Left lung (tissue), 10 donors: ENCODE data around the gene EFTUD2. TPM values are rescaled to one million over a fixed set of nuclear protein-coding genes. Genes with fewer than 3 reads are reported as not detected.

Source experiments
- ATAC-seq: fragments of 200-7000 bp; cut with Tn5 transposase; one replicate; pipeline ENCODE4 v1.9.1; 2020; ENCODE audit warnings: moderate library complexity
- DNase-seq, 4 donors: peaks; one replicate each; pipeline ENCODE4 v3.0.0-alpha.2; 2013 to 2020
- H3K27ac ChIP-seq, 2 donors: fragments of 200-600 bp; sonication (generic) in 1 of 2; one replicate each; pipeline versions ENCODE4 v1.5.0 to v1.8.0; 2020 to 2021
- H3K27me3 ChIP-seq, 2 donors: fragments of 200-600 bp; sonication (generic) in 1 of 2; one replicate each; pipeline versions ENCODE4 v1.5.0 to v1.8.0; 2020 to 2021
- H3K36me3 ChIP-seq, 2 donors: fragments of 200-600 bp; sonication (generic) in 1 of 2; one replicate each; pipeline versions ENCODE4 v1.5.0 to v1.8.0; 2020 to 2021
- H3K4me1 ChIP-seq, 2 donors: fragments of 200-600 bp; one replicate each; pipeline ENCODE4 v1.8.0; 2021
- H3K4me3 ChIP-seq, 2 donors: fragments of 200-600 bp; sonication (generic) in 1 of 2; one replicate each; pipeline versions ENCODE4 v1.5.0 to v1.8.0; 2020 to 2021; ENCODE audit warnings: mild to moderate bottlenecking in 1 of 2
- H3K9me3 ChIP-seq, 2 donors: fragments of 200-600 bp; sonication (generic) in 1 of 2; one replicate each; pipeline versions ENCODE4 v1.5.0 to v1.8.0; 2020 to 2021
- intact Hi-C, 2 donors: fragments of 100-400 bp; cut with DNase I; formaldehyde crosslinking; loops; one replicate each; pipeline versions ENCODE4 v1.11.2 to v1.14.2; 2022
- polyA plus RNA-seq, 6 donors: library from polyadenylated mRNA; unstranded; fragments of 120-200 nt; gene quantifications; one replicate each; pipeline ENCODE4 v1.2.1, GENCODE V29; 2013; ENCODE audit not compliant: insufficient read length in 6 of 6
- total RNA-seq, 2 donors: library from RNA; stranded (reverse); fragmentation: NEBNext Ultra II Directional; extraction: Animal tissue kit (Norgen Biotek cat#: 25700); gene quantifications; one replicate each; pipeline ENCODE4 v1.2.1, GENCODE V29; 2021
- TF ChIP-seq, protein P1 (sequence below), 2 donors: fragments of 200-600 bp; sonication (generic) in 1 of 2; IDR thresholded peaks; one replicate each; pipeline versions ENCODE4 v1.5.0 to v1.8.0; 2021; ENCODE audit warnings: antibody characterized with exemption in 2 of 2
- donor health status: DM: no; HTN: yes; CAD: no.
- donor health status: DM: no; HTN: no; CAD: no.

Gene EFTUD2
- total and polyA plus RNA-seq, 8 donors = 83.4 to 112 (median 95.1) TPM

GRCh38 chr17:44887971-44888954, 11.0 kb downstream of the EFTUD2 start:
- TF ChIP-seq, protein P1, sequence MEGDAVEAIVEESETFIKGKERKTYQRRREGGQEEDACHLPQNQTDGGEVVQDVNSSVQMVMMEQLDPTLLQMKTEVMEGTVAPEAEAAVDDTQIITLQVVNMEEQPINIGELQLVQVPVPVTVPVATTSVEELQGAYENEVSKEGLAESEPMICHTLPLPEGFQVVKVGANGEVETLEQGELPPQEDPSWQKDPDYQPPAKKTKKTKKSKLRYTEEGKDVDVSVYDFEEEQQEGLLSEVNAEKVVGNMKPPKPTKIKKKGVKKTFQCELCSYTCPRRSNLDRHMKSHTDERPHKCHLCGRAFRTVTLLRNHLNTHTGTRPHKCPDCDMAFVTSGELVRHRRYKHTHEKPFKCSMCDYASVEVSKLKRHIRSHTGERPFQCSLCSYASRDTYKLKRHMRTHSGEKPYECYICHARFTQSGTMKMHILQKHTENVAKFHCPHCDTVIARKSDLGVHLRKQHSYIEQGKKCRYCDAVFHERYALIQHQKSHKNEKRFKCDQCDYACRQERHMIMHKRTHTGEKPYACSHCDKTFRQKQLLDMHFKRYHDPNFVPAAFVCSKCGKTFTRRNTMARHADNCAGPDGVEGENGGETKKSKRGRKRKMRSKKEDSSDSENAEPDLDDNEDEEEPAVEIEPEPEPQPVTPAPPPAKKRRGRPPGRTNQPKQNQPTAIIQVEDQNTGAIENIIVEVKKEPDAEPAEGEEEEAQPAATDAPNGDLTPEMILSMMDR (IDR thresholded peaks at IDR 0.05) = no peak
- Histone ChIP-seq H3K27me3 (no peaks in the 10 kb centered on the region), H3K9me3 (no peaks in the 10 kb centered on the region), H3K4me3 (no peak overlapping the region), H3K27ac (peak overlapping the region in 1 of 2 donors; percentile 59), H3K36me3 (peaks cover 0 to 65% of the 10 kb centered on the region in 2 donors), H3K4me1 (peaks cover 0 to 36% of the 10 kb centered on the region in 2 donors)
- no peak for ATAC-seq
- DNase-seq = no peak
- intact Hi-C loops = no loop called here

- no peak overlapping the region for H3K27ac ChIP-seq
- peaks cover 0 to 65% of the 10 kb centered on the region in 2 donors for H3K36me3 ChIP-seq
- TF ChIP-seq, protein P1 (IDR thresholded peaks at IDR 0.05) = no peak
- no peaks in the 10 kb centered on the region for H3K9me3 ChIP-seq
- peaks cover 0 to 36% of the 10 kb centered on the region in 2 donors for H3K4me1 ChIP-seq
- no peak overlapping the region for H3K4me3 ChIP-seq
- ATAC-seq = no peak
- no peaks in the 10 kb centered on the region for H3K27me3 ChIP-seq
- intact Hi-C loops = no loop called here
- no peak for DNase-seq
Observed at GRCh38 chr17:44887016-44887415, 12.2 kb downstream of the EFTUD2 start.

- Histone ChIP-seq H3K27ac (no peak overlapping the region), H3K36me3 (peaks cover 0 to 71% of the 10 kb centered on the region in 2 donors), H3K4me1 (peaks cover 0 to 30% of the 10 kb centered on the region in 2 donors), H3K9me3 (no peaks in the 10 kb centered on the region), H3K4me3 (no peak overlapping the region), H3K27me3 (no peaks in the 10 kb centered on the region)
- DNase-seq = no peak
- intact Hi-C loops = no loop called here
- no peak for ATAC-seq
- TF ChIP-seq, protein P1 (IDR thresholded peaks at IDR 0.05) = no peak
Observed at GRCh38 chr17:44884941-44885340, 14.3 kb downstream of the EFTUD2 start.

- Histone ChIP-seq H3K36me3 (peaks cover 0 to 100% of the 10 kb centered on the region in 2 donors), H3K4me1 (no peaks in the 10 kb centered on the region), H3K27ac (no peak overlapping the region), H3K4me3 (no peak overlapping the region), H3K27me3 (no peaks in the 10 kb centered on the region), H3K9me3 (no peaks in the 10 kb centered on the region)
- DNase-seq (no peak), ATAC-seq (no peak)
- TF ChIP-seq, protein P1 (IDR thresholded peaks at IDR 0.05) = no peak
- intact Hi-C loops = no loop called here
Observed at GRCh38 chr17:44881145-44881544, 18.1 kb downstream of the EFTUD2 start.

DNA sequence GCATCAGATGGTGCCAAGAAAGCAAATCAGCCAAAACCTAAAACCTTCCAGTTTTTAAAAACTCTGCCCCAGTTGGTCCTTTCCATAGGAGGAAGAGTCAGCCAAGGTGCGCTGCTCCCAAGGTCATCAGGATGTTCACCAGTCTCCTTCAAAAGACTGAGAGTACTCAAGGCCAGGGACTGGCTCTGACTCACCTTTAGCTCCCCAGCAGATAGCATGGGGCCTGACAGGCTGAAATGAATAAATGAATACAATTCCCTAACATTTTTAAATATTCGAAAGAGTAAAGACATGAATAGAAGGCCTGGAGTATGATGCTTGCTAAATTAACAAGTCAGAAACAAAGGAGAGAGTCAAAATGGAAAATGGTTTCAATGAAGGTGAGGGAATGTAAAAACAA, 19.2 kb downstream of the EFTUD2 start:
- intact Hi-C loops = no loop called here
- no peak for DNase-seq
- H3K36me3 ChIP-seq = peaks cover 0 to 100% of the 10 kb centered on the region in 2 donors
- no peaks in the 10 kb centered on the region for H3K4me1 ChIP-seq
- H3K9me3 ChIP-seq = no peaks in the 10 kb centered on the region
- H3K27me3 ChIP-seq = no peaks in the 10 kb centered on the region
- no peak overlapping the region for H3K4me3 ChIP-seq
- TF ChIP-seq, protein P1 (IDR thresholded peaks at IDR 0.05) = no peak
- ATAC-seq = no peak
- H3K27ac ChIP-seq = no peak overlapping the region
